Smooth muscle cell (in vitro differentiated cells): Measurements from ENCODE around the gene SELE. TPM values are rescaled to one million over a fixed set of nuclear protein-coding genes. Genes with fewer than 3 reads are reported as not detected.

Source experiments
- DNase-seq: peaks from one replicate; lab custom pipeline; 2025; ENCODE audit not compliant: unreplicated experiment; lab: John Stamatoyannopoulos, UW
- H2AFZ ChIP-seq: fragments of 200-600 bp; sonication (generic); 2 replicates; pipeline ENCODE4 v1.6.0; 2016; ENCODE audit warnings: antibody characterized with exemption, low read depth, mild to moderate bottlenecking
- H3F3A ChIP-seq: fragments of 200-600 bp; sonication (generic); 2 replicates; pipeline ENCODE4 v1.6.0; 2017; ENCODE audit warnings: antibody characterized with exemption, low read depth
- H3K27ac ChIP-seq: fragments of 200-600 bp; sonication (generic); 2 replicates; pipeline ENCODE4 v1.5.1; 2016; ENCODE audit warnings: low read depth, mild to moderate bottlenecking
- H3K27me3 ChIP-seq: fragments of 200-600 bp; sonication (generic); 2 replicates; pipeline ENCODE4 v1.6.1; 2016; ENCODE audit warnings: low read depth, mild to moderate bottlenecking
- H3K36me3 ChIP-seq: fragments of 200-600 bp; sonication (generic); 2 replicates; pipeline ENCODE4 v1.5.1; 2016; ENCODE audit warnings: low read depth
- H3K4me1 ChIP-seq: fragments of 200-600 bp; sonication (generic); 2 replicates; pipeline ENCODE4 v1.5.1; 2016; ENCODE audit warnings: low read depth
- H3K4me2 ChIP-seq: fragments of 200-600 bp; sonication (generic); 2 replicates; pipeline ENCODE4 v1.6.0; 2016; ENCODE audit warnings: mild to moderate bottlenecking
- H3K4me3 ChIP-seq: fragments of 200-600 bp; sonication (generic); 2 replicates; pipeline ENCODE4 v1.5.1; 2016; ENCODE audit warnings: mild to moderate bottlenecking
- H3K79me2 ChIP-seq: fragments of 200-600 bp; sonication (generic); 2 replicates; pipeline ENCODE4 v1.6.0; 2016; ENCODE audit warnings: low read depth, mild to moderate bottlenecking
- H3K9ac ChIP-seq: fragments of 200-600 bp; sonication (generic); 2 replicates; pipeline ENCODE4 v1.6.0; 2016; ENCODE audit warnings: low read depth
- H3K9me3 ChIP-seq: fragments of 200-600 bp; sonication (generic); replicated peaks from 2 replicates; pipeline ENCODE4 v1.5.1; 2016; ENCODE audit warnings: low read depth
- H4K20me1 ChIP-seq: fragments of 200-600 bp; sonication (generic); 2 replicates; pipeline ENCODE4 v1.6.0; 2016; ENCODE audit warnings: low read depth
- CTCF ChIP-seq: fragments of 200-600 bp; sonication (generic); IDR thresholded peaks from 2 replicates; pipeline ENCODE4 v1.5.1; 2017; ENCODE audit warnings: borderline replicate concordance, mild to moderate bottlenecking, antibody characterized with exemption; ENCODE audit not compliant: insufficient read depth, poor library complexity, severe bottlenecking
- WGBS: methylation state at CpG from one replicate; pipeline ENCODE4 v1.1.7; 2016; ENCODE audit warnings: low lambda C conversion rate; 5-methylcytosine and 5-hydroxymethylcytosine counted together
- polyA plus RNA-seq: library from polyadenylated mRNA; unstranded; fragments of >200 nt; fragmentation: Nextera tagmentation; extraction: Ambion mirVana; gene quantifications from 2 replicates; pipeline ENCODE4 v1.2.1, GENCODE V29; 2016
- total RNA-seq: library from RNA; depleted of rRNA; stranded (reverse); fragments of >200 nt; gene quantifications from 2 replicates; pipeline ENCODE4 v1.2.3, GENCODE V29; 2014

SELE gene, protein sequence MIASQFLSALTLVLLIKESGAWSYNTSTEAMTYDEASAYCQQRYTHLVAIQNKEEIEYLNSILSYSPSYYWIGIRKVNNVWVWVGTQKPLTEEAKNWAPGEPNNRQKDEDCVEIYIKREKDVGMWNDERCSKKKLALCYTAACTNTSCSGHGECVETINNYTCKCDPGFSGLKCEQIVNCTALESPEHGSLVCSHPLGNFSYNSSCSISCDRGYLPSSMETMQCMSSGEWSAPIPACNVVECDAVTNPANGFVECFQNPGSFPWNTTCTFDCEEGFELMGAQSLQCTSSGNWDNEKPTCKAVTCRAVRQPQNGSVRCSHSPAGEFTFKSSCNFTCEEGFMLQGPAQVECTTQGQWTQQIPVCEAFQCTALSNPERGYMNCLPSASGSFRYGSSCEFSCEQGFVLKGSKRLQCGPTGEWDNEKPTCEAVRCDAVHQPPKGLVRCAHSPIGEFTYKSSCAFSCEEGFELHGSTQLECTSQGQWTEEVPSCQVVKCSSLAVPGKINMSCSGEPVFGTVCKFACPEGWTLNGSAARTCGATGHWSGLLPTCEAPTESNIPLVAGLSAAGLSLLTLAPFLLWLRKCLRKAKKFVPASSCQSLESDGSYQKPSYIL
- total RNA-seq (0.40 TPM in 1 of 2 replicates, not detected in the other), polyA plus RNA-seq (0.05 TPM in 1 of 2 replicates, not detected in the other)

DNA sequence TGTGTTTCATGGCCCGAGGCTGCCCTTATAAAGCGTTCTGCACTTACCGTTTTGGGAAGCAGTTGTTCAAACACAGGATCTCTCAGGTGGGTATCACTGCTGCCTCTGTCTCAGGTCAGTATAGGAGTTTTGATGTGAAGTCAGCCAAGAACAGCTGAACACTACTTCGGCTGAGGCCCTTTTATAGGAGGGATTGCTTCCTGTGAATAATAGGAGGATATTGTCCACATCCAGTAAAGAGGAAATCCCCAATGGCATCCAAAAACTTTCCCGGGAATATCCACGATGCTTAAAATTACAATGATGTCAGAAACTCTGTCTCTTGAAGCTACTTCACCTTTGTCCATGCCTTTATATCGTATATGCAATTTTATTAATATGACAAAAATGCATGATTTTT lies at the start of gene SELE:
TSS of gene SELE (minus strand) at position 156 of the 400 bp plus-strand sequence. CDS start 467 bp downstream, outside the sequence.
- Histone ChIP-seq H3K9ac (no peak within 1 kb of the TSS), H3K4me3 (no peak within 1 kb of the TSS), H3K27me3 (no peaks in the 10 kb centered on the region), H3K79me2 (no peaks in the 10 kb centered on the region), H2AFZ (no peak within 1 kb of the TSS), H3K27ac (no peak within 1 kb of the TSS), H4K20me1 (no peaks in the 10 kb centered on the region), H3K9me3 (no peaks in the 10 kb centered on the region), H3K4me1 (no peaks in the 10 kb centered on the region), H3K36me3 (no peaks in the 10 kb centered on the region), H3F3A (no peaks in the 10 kb centered on the region), H3K4me2 (no peak within 1 kb of the TSS)
- WGBS, result 77% methylated on average over 7 of the region's 7 CpGs
- no peak for DNase-seq
- no peak for TF ChIP-seq CTCF

- no peaks in the 10 kb centered on the region for H3K9me3 ChIP-seq
- DNase-seq, result no peak
Measured at GRCh38 chr1:169782596-169782995, 48.7 kb upstream of the SELE start.

DNA sequence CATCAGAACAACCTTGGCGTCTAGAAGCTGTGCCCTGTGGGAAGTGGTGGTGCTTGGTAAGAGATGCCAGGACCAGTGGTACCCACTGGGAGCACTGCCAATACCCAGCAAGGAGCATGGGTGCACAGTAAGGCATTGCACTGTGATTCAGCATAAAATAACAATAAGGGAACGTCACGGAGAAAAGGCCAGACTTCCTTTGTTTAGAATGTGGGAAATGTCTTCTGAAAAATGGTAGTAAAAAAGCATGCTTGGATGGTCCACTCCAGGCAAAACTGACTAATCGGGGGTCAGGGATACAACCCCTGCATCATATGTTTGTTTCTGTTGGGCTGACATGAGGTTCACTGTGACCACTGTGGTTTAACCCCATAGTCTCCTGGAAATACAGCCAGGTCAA lies 46.1 kb upstream of the SELE start:
- H3K4me3 ChIP-seq, result no peak overlapping the region
- H3K9ac ChIP-seq, result no peak overlapping the region
- H3K9me3 ChIP-seq, result no peaks in the 10 kb centered on the region
- H3F3A ChIP-seq, result no peaks in the 10 kb centered on the region
- H4K20me1 ChIP-seq, result no peaks in the 10 kb centered on the region
- no peaks in the 10 kb centered on the region for H3K79me2 ChIP-seq
- no peak overlapping the region for H3K4me2 ChIP-seq
- H3K36me3 ChIP-seq, result no peaks in the 10 kb centered on the region
- H3K4me1 ChIP-seq, result no peaks in the 10 kb centered on the region
- H3K27ac ChIP-seq, result peak overlapping the region; percentile 89
- H2AFZ ChIP-seq, result no peak overlapping the region
- no peak for DNase-seq
- TF ChIP-seq CTCF, result no peak
- 74% methylated on average over 4 of the region's 4 CpGs for WGBS
- H3K27me3 ChIP-seq, result no peaks in the 10 kb centered on the region

More at GRCh38 chr1:169782596-169782995, 48.7 kb upstream of the SELE start:
- H2AFZ ChIP-seq, result no peak overlapping the region
- H3K79me2 ChIP-seq, result no peaks in the 10 kb centered on the region
- H3K27me3 ChIP-seq, result no peaks in the 10 kb centered on the region
- H3K27ac ChIP-seq, result peak overlapping the region; percentile 89
- no peaks in the 10 kb centered on the region for H3F3A ChIP-seq
- no peaks in the 10 kb centered on the region for H4K20me1 ChIP-seq
- WGBS, result 86% methylated on average over 3 of the region's 3 CpGs
- no peaks in the 10 kb centered on the region for H3K36me3 ChIP-seq
- H3K4me3 ChIP-seq, result no peak overlapping the region
- TF ChIP-seq CTCF, result no peak
- H3K9ac ChIP-seq, result no peak overlapping the region
- no peak overlapping the region for H3K4me2 ChIP-seq
- no peaks in the 10 kb centered on the region for H3K4me1 ChIP-seq
